GM12872 (cell line): Measurements from ENCODE around the gene PMEPA1.

Source experiments
- TF ChIP-seq, protein P1 (sequence below): IDR thresholded peaks from 3 replicates; pipeline ENCODE4 v1.5.1; 2011; ENCODE audit warnings: low read depth, mild to moderate bottlenecking, low read length, moderate library complexity; ENCODE audit not compliant: insufficient read depth

Gene PMEPA1

DNA sequence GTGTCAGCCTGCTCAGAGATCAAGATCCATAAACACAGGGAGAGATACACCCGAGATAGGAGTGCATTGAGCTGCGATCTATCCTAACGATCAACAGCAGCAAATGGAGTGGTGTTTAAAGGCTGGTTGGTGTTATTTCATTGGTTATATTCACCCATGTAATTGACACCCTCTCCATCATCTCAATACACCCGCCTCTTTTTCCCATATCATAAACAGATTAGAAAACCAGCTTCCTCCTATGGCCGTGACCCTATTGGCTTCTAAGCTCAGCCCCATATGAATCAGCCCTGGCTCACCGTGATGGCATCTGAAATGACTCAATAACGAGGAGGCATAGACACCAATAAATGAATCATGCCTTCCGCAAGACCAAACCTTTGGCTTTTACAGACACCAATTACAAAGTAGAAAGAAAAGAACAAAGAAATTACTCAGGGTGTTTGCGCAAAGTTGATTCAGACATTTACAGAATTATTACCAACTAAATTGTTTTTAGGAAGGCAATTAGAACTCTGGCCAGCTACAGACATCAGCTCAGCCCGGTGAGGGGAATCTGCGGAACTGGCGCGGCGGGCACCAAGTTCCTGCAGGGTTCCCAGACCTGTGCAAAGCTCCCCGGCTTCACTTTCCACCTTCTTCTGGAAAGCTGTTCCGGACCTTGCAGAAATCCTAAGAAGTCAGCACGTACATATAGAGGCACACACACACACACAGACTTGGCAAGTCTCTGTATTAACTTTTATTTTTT is 11.5 kb downstream of the PMEPA1 start:
- TF ChIP-seq, protein P1, sequence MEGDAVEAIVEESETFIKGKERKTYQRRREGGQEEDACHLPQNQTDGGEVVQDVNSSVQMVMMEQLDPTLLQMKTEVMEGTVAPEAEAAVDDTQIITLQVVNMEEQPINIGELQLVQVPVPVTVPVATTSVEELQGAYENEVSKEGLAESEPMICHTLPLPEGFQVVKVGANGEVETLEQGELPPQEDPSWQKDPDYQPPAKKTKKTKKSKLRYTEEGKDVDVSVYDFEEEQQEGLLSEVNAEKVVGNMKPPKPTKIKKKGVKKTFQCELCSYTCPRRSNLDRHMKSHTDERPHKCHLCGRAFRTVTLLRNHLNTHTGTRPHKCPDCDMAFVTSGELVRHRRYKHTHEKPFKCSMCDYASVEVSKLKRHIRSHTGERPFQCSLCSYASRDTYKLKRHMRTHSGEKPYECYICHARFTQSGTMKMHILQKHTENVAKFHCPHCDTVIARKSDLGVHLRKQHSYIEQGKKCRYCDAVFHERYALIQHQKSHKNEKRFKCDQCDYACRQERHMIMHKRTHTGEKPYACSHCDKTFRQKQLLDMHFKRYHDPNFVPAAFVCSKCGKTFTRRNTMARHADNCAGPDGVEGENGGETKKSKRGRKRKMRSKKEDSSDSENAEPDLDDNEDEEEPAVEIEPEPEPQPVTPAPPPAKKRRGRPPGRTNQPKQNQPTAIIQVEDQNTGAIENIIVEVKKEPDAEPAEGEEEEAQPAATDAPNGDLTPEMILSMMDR: no peak

DNA sequence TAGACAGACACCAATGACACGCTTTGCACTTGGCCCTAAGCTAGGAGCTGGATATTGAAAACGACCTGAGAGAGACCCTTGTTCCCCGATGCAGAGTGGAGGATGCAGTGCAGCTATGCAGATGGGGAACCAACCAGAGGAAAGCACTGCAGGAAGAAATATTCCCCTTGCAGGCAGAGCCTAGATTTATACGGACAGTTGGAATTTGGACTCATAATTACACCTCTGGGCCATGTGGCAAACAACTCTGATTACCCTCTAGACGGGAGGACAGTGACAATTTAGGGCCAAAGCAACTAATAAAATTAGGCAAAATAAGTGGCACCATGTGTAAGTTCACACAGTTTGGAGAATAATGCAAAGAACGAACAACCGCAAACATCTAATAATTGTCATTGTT is 12.3 kb downstream of the PMEPA1 start:
- TF ChIP-seq, protein P1: no peak

DNA sequence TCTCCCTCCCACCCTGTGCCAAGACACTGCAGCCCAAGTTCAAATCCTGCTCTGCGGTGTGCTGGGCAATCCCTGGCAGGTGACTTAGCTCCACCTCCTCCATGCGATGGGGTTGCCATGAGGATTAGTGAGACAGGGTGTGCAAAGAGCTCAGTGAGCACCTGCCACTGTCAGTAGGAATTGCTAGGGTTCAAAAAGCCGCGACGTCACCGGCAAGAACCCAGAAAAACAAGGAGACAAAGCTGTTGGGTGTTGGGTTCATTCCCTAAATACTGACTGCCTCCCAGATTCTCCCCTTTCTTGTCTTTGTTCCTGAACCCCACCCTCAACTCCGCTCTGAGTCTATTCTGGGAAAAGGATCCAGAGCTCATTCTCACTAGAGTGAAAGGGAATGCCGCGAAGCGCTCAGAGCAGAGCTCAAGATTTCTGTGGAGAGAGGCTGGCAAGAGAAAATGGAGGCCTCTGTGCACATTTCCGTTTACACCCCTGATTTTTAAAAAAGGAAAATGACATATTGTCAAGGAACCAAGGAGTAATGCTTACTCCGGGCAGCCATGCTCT is 13.3 kb downstream of the PMEPA1 start:
- TF ChIP-seq, protein P1: no peak

DNA sequence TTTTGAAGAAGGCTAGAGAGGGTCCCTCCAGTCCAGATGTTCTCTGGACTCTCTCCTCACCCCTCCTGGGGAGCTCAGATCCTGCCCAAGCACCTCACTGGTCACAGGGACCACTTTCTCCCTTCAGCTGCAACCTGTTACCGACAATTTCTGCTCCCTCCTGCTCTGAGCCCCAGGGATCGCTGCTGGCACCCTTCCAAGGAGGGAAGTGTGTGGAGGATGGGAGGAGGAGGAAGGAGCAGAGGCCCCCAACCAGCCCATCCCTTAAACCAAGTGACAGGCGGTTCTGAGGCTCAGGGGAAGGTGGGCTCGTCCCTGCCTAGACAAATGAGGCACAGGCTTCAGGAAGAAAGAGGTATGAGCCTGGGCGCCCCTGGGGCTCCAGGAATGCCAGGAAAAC is 13.9 kb downstream of the PMEPA1 start:
- TF ChIP-seq, protein P1: no peak

DNA sequence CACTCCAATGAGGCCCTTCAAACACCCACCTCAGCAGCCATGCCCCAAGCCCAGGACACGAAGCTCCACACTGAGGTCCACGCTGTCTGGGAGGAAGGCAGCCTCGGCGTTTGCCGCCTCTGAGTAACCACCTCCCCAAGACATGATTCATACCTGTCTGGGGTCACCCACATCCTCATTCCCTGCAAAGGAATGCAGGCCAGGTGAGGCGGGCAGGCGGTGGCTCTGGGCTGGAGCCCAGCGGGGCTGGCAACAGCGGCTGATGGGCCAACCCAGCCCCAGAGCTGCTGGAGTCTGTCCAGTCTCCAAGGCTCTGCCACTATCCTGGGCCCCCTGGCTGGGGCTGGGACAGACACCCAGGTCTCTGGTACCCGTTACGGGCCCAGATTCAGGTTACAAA is 14.8 kb downstream of the PMEPA1 start:
- TF ChIP-seq, protein P1: no peak

DNA sequence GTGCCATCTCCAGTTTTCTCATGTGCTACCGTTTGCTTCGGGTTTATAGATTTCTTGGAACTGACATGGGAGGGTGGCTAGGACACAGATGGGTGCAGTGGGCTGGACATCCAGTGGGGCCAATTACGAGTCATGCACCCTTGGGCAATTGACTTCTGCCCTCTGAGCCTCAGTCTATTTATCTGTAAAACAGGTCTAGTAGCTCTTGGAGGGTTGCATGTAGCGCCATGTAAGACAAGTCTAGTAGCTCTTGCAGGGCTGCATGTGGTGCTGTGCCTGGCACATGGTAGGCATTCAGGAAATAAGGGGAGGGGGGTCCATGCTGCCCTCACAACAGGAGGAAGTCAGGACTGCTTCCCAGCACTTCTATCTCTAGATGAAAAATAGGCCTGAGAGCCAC is 15.3 kb downstream of the PMEPA1 start:
- TF ChIP-seq, protein P1: no peak

DNA sequence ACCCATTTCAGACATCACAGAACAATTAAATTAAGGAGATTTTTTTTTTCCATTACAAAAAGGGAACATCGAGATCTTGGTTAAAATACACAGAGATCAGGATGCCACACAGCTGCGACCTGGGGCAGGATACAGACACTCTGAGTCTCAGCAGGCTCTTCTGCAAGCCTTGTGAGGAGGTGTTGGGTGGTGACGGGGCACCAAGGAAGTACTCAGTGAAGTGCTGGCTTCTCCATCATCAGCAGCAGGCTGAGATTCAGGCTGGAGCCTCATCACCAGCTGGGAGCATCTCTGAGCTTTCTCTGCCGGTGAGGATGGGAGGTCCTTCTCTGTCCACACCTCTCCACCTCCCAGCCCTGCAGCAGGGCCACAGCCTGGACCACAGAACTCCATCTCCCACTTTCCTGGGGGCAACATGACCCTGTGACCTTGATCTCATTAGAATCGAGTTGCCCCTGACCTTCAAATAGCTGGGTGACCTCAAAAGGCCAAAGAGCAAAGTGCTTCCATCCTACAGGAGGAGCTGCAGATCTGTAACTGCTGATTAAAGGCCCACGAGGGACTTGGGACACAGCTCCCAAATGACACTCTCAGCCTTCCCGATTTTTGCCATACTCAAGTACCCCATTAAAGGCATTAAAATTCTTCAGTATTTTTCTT is 16.0 kb downstream of the PMEPA1 start:
- TF ChIP-seq, protein P1: no peak
